GM19468 (cell line): ENCODE measurements around the gene SORBS2.

Experiments used
- ATAC-seq: cut with Tn5 transposase; IDR thresholded peaks from one replicate; pipeline ENCODE4 v1.9.1; 2021; ENCODE audit warnings: mild to moderate bottlenecking, moderate library complexity, moderate number of reproducible peaks; ENCODE audit not compliant: unreplicated experiment; ENCODE audit errors: extremely low read depth

Gene SORBS2

DNA sequence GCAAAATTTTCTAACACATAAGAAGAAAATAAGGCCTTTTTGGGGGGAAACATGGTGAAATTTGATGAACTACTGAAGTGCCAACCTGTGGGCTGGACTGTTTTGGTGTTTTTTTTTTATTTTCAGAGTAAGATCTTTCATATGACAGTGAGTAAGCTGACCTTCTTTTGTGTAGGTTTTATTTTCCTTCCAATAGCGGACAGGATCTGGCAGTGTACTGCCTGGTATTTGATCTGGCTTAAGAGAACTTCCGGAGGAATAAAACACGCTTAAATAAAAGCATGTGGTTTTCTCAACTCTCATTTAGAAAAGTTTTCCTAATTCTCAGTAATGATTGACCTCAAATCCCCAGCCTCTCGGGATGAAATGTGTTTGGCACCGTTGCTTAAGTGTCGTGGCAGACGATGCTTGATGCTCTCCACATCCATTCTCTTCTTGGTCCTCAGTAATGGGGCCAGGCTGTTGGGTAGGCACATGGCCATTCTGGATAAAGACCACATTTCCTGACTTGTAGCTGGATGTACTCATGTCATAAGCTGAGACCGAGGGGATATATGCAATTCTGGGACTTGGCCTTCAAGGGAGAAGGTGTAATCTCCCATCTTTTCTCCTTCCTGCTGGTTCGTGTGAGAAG lies 211.1 kb downstream of the SORBS2 start:
- ATAC-seq: no peak

DNA sequence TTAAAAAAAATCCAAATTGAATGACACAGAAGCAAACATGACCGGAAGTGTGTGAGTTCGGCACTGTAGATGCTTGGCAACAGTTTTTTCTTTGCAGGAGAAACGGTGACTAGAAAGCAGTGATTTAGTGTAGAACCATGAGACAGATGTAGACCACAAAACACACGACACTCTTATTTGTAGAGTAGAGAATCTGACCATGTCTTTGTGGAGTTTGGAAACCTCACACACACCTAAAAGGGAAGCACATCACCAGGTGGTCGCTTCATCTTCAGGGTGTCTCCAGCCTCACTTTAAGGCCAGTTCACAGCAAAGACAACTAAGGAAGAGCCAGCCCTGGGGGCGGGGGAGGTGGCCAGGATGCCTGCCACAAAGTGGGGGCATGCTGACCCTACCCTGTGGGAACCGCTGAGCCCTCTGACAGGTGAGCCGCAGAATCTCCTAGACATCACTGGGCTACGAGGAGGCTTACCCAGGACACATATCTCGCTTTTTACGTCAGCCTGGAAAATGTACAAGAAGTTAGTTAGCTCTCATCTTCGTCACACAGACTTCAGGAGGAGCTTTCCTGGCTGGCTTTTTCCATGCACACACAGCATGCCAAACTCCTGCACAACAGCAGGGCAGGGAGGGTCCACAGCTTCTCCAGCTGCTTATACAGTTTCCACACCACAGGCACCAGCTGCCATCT lies 212.3 kb downstream of the SORBS2 start:
- ATAC-seq: no peak

DNA sequence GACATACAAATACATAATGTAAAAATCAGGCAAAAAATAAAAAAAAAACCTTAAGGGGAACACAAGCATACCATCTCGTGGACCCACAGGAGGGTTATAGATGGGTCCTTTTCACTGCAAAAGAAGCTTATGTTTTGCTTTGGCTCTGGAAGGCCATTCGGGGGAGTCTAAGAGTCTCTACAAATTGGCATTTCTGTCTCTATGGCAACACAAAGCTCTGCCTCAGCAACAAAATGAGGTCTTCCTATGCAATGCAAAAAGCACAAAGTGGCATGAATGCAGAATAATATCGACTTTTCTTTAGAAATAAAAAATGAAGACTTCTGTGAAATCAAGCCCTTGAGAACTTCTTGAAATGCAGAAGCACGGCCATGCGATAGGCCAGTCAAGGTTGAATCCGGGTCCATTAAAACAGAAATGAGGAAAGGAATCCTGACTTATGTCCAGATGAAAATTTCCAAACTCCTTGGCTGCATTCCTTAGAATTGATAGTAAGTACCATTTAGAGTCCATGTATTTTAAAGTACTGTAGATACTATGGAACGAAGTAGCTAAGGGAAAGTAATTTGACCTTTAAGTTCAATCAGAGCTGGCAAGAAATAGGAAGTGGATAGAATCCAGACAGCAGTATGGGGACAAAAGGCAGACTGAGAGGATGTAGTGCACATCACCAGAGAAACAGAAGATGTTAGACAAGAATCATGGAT lies 213.0 kb downstream of the SORBS2 start:
- ATAC-seq: no peak

DNA sequence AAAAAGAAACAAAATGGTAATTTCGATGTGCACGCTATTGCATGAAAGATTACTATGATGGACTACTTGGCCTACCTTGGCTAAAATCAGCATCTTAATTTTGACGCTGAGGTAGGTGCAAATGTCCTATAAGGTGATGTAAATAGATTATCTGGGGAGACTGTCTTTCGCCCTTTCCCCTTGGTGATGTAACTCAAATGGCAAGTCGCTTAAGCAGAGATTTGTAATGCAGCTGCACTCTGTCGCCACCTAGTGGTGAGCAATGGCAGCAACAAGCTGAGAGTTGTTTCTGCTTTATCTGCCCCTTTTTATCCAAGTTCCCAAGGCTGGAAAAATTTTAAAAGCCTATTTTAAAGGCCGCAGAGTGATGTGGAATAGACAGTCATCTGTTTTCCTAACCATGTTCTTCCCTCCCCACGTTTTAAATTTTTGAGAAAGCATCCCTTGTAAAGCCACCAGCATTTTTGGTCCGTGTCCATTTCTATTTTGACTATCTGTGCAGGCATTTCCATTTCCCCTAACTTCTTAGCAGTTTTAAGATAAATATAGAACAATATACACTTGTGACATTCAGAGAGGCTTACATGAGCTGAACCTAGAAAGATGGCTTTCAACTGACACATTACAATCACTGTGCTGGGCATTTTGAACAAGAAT lies 214.3 kb downstream of the SORBS2 start:
- ATAC-seq: no peak

DNA sequence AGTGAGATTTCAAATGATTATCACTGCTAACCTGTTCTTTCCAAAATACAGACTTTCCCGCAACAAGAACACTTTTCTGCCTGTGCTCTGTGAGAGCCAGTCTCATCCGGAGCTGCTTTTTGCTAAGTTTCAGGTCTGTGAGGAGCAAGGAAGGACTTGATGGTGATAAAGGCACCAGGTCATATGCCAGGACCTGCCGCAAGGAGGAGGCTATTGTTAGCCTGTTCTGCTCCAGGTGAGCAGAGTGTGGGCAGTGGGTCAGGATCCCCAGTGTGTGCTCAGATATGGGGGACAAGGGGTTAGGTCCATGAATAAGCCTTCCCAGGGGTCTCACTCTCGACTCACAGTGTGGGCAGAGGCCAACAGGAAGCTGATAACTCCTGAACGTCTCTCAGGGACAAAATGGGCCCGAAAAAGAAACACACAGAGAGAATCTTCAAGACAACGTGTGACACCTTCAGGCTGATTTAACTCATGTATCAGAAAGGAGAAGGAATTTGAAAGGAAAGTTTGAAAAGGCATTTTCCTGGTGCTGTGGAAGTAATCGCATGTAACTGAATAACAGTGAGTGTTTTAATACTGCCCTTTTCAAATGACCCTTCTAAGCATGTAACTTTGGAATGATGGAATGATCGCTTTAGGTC lies 219.0 kb downstream of the SORBS2 start:
- no peak for ATAC-seq

DNA sequence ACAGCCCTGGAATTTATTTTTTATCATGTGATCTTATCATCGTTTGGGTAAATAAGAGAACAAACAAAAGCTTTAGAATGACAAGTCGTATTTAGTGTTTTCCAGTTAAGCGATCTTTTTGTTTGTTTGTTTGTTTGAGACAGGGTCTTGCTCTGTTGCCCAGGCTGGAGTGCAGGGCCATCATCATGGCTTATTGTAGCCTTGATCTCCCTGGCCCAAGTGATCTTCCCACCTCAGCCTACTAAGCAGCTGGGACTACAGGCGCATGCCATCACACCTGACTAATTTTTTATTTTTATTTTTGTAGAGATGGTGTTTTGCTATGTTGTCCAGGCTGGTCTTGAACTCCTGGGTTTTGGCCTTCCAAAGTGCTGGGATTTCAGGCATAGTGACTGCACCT lies 219.6 kb downstream of the SORBS2 start:
- no peak for ATAC-seq

DNA sequence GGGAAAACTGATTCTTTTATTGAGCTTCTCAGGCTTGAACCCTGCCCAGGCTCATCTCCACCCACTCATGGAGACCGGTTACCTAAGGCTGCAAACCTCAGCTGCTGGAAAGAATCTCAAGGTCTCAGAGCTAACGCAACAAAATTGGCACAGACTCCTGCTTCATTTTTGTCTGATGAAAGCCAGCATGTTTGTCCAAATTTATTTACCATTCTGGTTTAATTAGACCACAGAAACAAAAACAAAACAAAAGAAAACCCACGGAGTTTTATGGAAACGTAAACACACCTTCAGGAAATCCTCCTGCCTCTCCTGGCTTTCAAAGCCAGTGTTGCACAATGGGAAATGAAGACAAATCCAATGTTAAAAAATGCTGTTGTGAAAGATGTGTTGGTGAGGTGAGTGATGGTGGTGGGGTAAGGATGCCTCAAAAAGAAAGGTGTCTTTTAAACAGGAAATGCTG lies 220.3 kb downstream of the SORBS2 start:
- no peak for ATAC-seq

DNA sequence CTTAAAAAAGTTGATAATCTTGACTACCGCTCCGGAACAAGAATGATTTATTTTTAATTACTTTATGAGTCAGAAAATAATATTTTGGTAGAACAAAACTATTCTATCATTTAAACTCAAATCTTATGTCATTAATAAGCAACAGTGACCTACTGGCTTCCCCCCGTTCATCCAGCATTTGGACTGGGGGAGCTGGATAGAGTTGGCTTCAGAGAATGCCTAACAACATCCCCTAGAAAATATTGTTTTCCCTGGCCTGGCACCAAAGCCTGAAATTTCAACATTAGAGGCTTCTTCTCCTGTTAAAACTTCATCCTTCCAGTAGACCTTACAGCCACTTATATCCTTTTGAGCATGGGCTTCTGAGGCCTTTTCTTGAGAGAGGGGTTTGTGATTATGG lies 221.0 kb downstream of the SORBS2 start:
- ATAC-seq: no peak

DNA sequence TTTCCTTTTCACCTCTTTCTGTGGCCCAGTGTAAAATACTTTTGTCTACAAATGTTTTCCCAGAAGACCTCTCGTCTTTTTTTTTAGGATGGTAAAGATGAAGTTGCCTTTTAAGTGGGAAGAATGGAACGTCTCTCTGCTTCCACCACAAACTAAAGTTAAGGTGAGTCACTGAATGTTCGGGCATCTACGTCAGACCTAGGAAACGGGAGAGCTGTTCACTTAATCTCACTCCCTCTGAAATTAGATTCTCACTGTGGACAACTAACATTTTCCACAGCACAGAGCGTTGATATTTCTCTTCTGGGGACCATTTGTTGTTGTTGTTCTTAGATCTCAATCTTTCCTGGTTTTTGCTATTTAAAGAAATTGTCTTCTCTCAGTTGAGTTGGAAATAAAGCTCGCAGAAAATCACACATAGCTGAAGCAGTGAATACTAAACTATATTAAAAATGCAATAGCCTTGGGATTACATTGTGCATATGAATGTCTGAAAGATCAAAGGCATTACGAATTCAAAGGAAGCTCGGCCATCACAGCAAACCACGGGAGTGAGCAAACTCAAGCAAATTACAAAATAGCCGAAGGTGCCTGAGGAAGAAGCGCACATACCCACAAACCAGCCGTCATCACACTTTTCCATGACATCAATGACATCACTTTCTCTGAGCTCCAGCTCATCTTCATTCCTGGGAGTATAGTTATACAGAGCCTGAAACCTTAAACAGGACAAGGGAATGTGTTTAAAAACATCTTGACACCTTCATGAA lies 222.7 kb downstream of the SORBS2 start:
- no peak for ATAC-seq

DNA sequence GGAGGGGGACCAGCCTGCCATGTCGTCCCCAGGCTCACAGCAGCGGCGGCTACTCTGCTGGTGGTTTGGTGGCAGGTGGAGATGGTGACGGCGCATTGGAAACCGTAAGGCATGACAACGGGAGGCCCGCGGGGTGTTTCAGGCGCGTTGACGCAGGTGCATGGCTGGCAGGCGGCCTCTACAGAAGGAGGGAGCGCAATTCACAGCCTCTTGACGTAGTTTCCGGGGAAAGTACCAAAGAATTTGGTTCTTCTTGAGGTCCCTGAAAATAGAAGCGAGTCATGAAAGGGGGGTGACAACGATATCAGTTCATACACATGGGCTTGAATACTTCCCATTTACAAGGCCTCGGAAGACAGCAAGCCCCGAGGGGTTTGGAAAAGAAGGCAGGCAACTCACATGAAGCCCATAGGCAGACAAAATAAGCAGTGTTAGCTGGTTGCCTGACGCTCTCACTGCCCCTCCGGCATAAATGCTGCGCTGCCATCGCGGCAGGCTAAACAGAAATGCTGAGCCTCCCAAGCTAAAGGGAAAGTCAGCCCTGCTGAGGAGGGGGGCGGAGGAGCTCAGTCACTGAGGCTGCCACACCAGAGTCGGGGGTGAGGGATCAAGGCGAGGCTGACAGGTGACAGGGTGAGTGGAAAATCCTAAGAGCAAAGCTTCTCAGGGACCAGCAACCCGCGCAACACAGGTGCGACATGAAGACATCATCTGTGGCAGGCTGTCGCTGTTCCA lies 224.4 kb downstream of the SORBS2 start:
- peak; percentile 82 for ATAC-seq

DNA sequence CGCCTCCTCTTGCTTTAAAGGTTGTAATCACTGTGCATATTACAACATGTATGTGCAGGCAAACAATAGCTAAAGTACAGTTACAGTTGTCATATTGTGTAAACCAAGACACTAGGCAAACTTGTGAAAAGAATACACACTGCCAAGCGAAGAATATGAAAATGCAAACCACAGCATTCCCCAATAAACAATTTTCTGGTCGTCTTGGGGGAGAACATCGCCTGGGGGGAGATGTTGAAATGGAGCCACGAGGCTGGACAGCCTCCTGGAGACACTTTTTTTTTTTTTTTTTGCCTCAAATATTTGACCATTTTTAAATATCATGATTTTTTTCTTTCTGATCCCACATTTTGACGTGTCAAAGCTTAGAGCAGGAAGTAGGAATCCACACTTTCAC lies 225.0 kb downstream of the SORBS2 start:
- no peak for ATAC-seq

DNA sequence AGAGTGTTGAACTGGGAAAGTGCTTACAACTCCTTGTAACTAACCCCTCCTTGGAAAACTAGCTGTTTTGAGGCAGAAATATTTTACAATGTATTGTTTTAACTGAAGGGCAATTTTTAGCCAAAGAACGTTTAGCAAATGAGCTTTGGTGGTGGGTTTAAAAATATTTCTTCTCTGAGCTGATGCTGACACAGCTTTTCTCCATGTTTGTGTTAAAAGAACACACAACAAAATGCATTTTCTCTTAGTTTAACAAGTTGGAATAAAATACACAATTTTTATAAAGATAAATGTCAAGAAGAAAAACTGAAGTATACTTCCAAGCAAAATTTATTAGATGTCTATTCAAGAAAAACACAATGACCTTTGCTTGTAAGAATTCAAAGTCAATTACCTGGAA lies 226.8 kb downstream of the SORBS2 start:
- no peak for ATAC-seq

DNA sequence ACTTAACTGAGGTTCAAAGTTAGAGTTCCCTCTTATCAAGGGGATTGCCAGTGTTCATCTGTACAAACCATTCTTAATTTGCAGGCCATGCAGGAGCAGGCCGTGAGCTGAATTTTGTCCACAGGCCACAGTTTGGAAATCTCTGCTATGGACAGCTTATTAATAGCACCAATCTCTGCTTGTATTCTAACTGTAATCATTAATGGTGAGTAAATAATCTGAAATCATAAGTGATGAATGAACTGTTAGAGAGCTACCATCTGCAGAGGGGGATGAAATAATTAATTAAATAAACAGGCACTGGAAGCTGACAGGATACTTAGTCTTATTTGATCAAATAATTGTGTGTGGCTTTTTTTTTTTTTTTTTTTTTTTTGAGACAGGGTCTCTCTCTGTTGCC lies 228.2 kb downstream of the SORBS2 start:
- ATAC-seq: no peak

DNA sequence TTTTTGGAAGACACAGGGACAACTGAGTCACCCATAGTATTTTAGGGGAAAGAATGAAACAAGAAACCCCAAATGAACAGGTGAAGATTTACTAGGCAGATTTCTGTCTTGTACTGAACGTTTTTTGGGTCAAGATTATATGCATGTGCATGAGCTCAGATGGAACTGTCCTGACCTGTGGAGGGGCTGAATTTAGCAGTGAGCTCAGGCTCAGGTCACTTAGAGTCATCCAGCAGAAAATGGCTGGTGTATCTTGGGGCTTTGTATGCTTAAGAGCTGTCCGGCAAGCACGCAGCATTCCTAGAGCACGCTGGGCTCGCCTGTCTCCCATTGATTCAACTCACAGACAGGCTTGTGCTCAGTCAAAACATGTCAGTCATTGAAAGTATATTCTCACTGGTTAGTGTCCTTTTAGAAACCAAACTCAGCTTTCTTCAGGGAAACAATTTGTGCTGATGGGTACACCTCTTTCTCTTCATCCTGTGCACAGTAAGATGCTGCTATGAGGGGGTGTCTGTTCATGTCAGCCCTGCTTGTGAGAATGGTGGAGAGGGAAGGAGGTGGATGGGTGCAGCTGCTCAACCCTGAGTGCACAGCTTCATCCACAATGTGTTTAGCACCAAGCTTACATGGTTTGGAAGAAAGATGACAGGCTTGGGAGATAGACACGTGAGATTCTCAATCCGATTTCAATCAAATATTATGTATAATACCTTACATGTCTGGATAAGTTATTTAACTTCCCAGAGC lies 229.2 kb downstream of the SORBS2 start:
- ATAC-seq: no peak

DNA sequence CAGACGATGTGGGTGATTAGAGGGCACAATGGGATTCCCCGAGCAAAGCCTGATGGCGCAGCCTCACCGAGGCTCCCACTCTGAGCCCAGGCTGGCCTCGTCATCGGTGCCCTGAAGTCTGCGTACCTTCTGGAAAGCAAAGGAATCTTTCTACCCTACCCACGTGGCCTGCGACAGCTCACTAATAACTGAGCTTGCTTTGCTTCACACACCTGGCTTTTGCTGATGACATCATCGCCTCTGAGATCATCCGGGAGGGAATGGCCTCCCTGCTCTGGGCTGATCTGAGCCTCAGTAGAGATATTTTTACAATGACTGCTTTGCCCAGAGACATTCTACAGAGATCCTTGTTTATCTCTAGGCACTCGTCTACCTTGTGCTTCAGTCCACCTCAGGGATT lies 231.3 kb downstream of the SORBS2 start:
- no peak for ATAC-seq

DNA sequence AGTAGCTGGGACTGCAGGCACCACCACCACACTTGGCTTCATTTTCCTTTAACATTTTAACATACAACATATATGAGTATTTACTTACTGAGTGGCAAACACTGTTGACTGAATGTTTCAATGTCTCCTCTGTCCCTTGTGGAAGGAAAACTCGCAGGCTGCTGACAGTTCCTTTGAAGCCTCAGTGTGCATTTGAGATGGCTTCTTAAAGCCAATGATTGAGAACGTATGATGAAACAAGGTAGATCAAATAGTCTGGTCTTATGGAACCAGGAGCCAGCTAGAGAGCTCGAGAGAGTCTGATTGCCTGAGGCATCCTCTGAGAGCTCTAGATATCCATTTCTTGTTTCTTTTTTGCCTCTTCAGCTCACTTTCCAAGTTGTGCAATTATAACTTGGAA lies 233.7 kb downstream of the SORBS2 start:
- no peak for ATAC-seq

DNA sequence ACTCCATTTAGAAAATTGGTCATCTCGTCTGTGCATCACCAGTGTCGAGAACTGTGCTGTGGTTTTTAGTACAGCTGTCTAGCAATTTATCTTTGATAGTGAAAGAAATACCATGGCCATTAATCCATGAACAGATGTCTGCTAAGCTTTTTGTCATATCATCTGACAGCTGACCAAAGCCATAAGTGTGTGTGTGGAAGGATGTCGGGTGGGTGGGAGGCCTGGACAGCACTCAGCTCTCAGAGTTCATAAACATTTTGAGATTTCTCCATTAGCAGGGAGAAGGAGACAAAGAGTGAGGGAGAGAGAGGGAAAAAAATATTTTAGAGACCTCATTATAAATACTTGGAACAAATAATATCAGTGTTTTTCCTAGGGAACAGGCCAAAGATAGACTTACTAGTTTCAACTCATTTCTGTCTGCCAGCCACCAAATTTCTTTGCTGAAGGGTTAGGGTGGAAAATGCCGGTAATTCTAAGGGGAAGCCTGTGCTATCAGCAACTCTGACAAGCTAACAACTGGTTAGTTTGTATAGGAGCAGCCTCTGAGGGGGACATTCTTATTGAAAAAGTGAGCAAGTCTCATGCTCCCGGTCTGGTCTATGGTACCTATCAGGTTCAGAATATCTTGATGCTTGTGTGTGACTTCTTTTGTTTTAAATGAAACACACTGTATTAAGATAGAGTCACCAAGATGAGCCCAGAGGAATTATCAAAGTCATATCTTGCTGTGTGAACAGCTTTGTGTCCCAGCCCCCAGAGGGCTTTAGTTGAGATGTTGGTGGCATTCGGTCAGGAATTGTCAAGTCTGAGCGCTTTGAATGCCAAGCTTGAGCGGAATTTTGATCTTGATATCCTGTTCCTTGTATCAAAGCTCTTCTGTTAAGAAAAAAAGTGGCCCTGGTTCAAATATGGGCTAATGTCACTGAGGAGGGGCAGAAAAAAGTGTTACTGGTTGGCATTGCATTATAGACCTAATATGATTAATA lies 234.7 kb downstream of the SORBS2 start:
- no peak for ATAC-seq
